ENCODE data around the gene TMEM183A. TPM values are rescaled to one million over a fixed set of nuclear protein-coding genes. Genes with fewer than 3 reads are reported as not detected.
A peak's percentile ranks its signal among the peaks of the same experiment; 100 is the strongest.

The TMEM183A gene
- total RNA-seq, 1 experiment from 2014 or later, result 59.1 TPM

GRCh38 chr1:202958544-202959275 lies 48.5 kb upstream of the TMEM183A start:
- TF ChIP-seq POLR2AphosphoS5 (IDR thresholded peaks at IDR 0.05; ENCODE audit: low read depth, low read length) (0 out of 2 replicates have a peak, but pooled peaks have one; percentile 15), REST (IDR thresholded peaks at IDR 0.05; ENCODE audit: insufficient read depth in 1 of 2, low read depth in 2 of 2, low read length in 1 of 2) (no peak)
- Histone ChIP-seq H3K9me3 (ENCODE audit: control insufficient read depth, insufficient read depth, low read depth, low read length) (no peaks in the 10 kb centered on the region), H3K36me3 (ENCODE audit: control insufficient read depth, insufficient read depth, low read length) (no peaks in the 10 kb centered on the region; the same call in none of the 2 replicates), H3K27ac (ENCODE audit: low read length) (peak overlapping the region; percentile 82), H3K27me3 (ENCODE audit: control insufficient read depth, insufficient read depth, low read length) (no peaks in the 10 kb centered on the region), H3K4me3 (ENCODE audit: low read depth in 2 of 2, low read length in 2 of 2) (peak overlapping the region; percentile 67 to 86), H3K4me1 (ENCODE audit: control insufficient read depth, insufficient read depth, low read length) (peaks cover 20% of the 10 kb centered on the region)
- no TSS peak for BruUV-seq (replicated peaks)
- POLR2A ChIA-PET, result no interaction called here
- DNase-seq (ENCODE audit: low read depth, low spot score) (no peak), ATAC-seq (peak; percentile 51)
- intact Hi-C loops (cut with micrococcal nuclease; ENCODE audit: unreplicated experiment), result no loop called here
- CTCF ChIA-PET, result no interaction called here
- in situ Hi-C loops (cut with HindIII; ENCODE audit: low pct_unique_long_range_greater_than_20kb, low sequenced_read_pairs), result no loop called here

GRCh38 chr1:202959276-202959620 lies 47.9 kb upstream of the TMEM183A start:
- H3K27me3 ChIP-seq (ENCODE audit: control insufficient read depth, insufficient read depth, low read length), result no peaks in the 10 kb centered on the region
- TF ChIP-seq CTCF (IDR thresholded peaks at IDR 0.05) (no peak), POLR2AphosphoS5 (IDR thresholded peaks at IDR 0.05; ENCODE audit: low read depth, low read length) (no peak), REST (IDR thresholded peaks at IDR 0.05; ENCODE audit: insufficient read depth in 1 of 2, low read depth in 2 of 2, low read length in 1 of 2) (no peak), TCF7L2 (IDR thresholded peaks at IDR 0.05; ENCODE audit: low read depth, low read length) (no peak), SIN3A (IDR thresholded peaks at IDR 0.05; ENCODE audit: borderline replicate concordance, insufficient read depth, low read depth, low read length) (no peak)
- no peak for DNase-seq (ENCODE audit: low read depth, low spot score)
- H3K4me3 ChIP-seq (ENCODE audit: low read depth in 2 of 2, low read length in 2 of 2), result no peak overlapping the region
- BruUV-seq (replicated peaks), result no TSS peak
- H3K27ac ChIP-seq (ENCODE audit: low read length), result no peak overlapping the region
- intact Hi-C loops (cut with micrococcal nuclease; ENCODE audit: unreplicated experiment) (no loop called here), in situ Hi-C loops (cut with HindIII; ENCODE audit: low pct_unique_long_range_greater_than_20kb, low sequenced_read_pairs) (no loop called here)
- ChIA-PET POLR2A (no interaction called here), CTCF (no interaction called here)
- H3K36me3 ChIP-seq (ENCODE audit: control insufficient read depth, insufficient read depth, low read length), result no peaks in the 10 kb centered on the region; the same call in none of the 2 replicates
- no peaks in the 10 kb centered on the region for H3K9me3 ChIP-seq (ENCODE audit: control insufficient read depth, insufficient read depth, low read depth, low read length)
- H3K4me1 ChIP-seq (ENCODE audit: control insufficient read depth, insufficient read depth, low read length), result peaks cover 20% of the 10 kb centered on the region
- ATAC-seq, result no peak

All from Panc1 (cell line).